Kidney epithelial cell (primary cell): ENCODE results near the gene ATP6V0C. TPM values are rescaled to one million over a fixed set of nuclear protein-coding genes. Genes with fewer than 3 reads are reported as not detected.
A peak's percentile ranks its signal among the peaks of the same experiment; 100 is the strongest.

Experiments used
- DNase-seq: peaks from one replicate; pipeline ENCODE4 v3.0.0-alpha.2; 2010; ENCODE audit warnings: low read depth
- H3K27me3 ChIP-seq: 2 replicates; pipeline ENCODE4 v1.6.0; 2011; ENCODE audit warnings: low read length; ENCODE audit not compliant: control insufficient read depth, insufficient read depth
- H3K36me3 ChIP-seq: 2 replicates; pipeline ENCODE4 v1.5.1; 2011; ENCODE audit warnings: low read length; ENCODE audit not compliant: control insufficient read depth, insufficient read depth
- H3K4me3 ChIP-seq: 2 replicates; pipeline ENCODE4 v1.5.1; 2011; ENCODE audit warnings: low read depth, mild to moderate bottlenecking, control low read depth, low read length
- CTCF ChIP-seq: IDR thresholded peaks from 2 replicates; pipeline ENCODE4 v1.5.1; 2011; ENCODE audit warnings: mild to moderate bottlenecking, moderate library complexity, low read length, control low read depth, inconsistent platforms; ENCODE audit not compliant: insufficient read depth, poor library complexity, severe bottlenecking
- total RNA-seq: library from RNA; depleted of rRNA; stranded (reverse); fragments of >200 nt; gene quantifications from 2 replicates; pipeline ENCODE4 v1.2.3, GENCODE V29; 2015

The ATP6V0C gene
- total RNA-seq, 1 donor from 2014 or later: 79.1 TPM

DNA sequence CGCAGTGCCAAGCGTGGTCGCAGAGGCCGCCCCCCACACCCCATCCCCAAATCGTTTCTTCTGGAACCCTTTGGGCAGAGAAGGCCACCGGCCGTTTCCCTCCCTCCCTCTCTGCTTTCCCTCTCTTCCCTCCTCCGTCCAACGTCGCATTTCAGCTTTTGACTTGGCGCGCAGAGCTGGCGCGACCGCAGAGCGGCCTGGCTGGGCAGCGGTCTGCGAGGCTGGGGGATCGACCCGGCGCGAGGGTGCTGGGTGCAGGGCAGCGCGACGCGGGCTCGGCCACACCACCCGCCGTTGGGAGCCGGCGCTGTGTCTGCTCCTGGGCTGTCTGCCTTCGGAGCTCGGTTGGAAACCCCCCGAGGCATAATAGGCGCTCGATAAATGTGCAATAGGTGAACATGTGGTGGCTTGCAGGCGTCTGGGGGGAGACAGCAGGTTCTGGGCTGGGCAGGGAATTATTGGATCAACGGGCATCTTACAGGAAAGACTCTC is 45.5 kb upstream of the ATP6V0C start:
- DNase-seq: no peak
- Histone ChIP-seq H3K27me3 (peaks cover 13% of the 10 kb centered on the region), H3K36me3 (no peaks in the 10 kb centered on the region), H3K4me3 (peak overlapping the region; percentile 37)
- TF ChIP-seq CTCF: no peak

GRCh38 chr16:2468725-2469398 is 44.9 kb upstream of the ATP6V0C start:
- TF ChIP-seq CTCF: no peak

GRCh38 chr16:2469399-2470233 is 44.1 kb upstream of the ATP6V0C start:
- no peak for DNase-seq
- Histone ChIP-seq H3K4me3 (no peak overlapping the region), H3K36me3 (no peaks in the 10 kb centered on the region), H3K27me3 (peaks cover 13% of the 10 kb centered on the region)
- no peak for TF ChIP-seq CTCF

More at GRCh38 chr16:2468725-2469398, 44.9 kb upstream of the ATP6V0C start:
- DNase-seq: no peak
- H3K27me3 ChIP-seq: peaks cover 13% of the 10 kb centered on the region
- H3K36me3 ChIP-seq: no peaks in the 10 kb centered on the region
- no peak overlapping the region for H3K4me3 ChIP-seq

DNA sequence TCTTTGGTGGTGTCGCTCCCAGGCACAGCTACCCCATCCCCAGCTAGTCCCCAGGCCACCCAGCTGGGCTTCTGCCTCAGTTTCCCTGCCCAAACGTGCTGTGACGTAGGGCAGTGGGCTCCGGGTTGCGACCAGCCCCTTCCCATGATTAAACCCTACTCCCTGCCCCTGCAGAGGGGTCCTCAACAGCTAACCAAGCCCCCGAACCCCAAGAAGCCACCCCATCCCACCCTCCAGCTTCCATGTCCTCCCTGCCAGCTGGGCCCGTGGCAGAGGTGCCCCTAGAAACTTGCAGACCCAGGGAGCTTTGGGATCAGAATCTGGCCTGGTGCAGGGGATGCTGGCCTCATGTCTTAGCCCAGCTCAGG is 43.5 kb upstream of the ATP6V0C start:
- Histone ChIP-seq H3K4me3 (no peak overlapping the region), H3K27me3 (peaks cover 13% of the 10 kb centered on the region), H3K36me3 (no peaks in the 10 kb centered on the region)
- TF ChIP-seq CTCF: no peak
- no peak for DNase-seq

DNA sequence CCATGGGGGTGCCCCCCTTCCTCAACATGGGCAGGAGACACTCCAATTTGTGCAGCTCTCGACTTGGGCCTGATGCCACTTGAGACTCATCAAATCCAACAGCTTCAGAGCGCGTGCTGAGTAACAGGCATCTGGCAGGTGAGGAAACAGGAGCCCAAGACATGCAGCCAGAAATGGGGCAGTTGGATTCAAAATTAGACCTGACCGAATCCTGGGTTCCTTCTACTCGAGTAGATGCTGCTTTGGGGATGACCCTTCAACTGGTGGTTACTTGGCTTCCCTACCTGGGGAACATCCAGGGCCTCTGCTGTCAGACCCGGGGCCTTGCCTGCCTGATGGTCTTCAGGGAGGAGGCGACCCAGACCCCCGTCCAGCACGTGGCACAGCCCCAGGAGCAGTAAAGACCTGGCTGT is 43.1 kb upstream of the ATP6V0C start:
- no peaks in the 10 kb centered on the region for H3K36me3 ChIP-seq
- no peak for TF ChIP-seq CTCF
- no peak overlapping the region for H3K4me3 ChIP-seq
- no peak for DNase-seq
- peaks cover 13% of the 10 kb centered on the region for H3K27me3 ChIP-seq
